ENCODE measurements around the gene SLC4A8.

DNA sequence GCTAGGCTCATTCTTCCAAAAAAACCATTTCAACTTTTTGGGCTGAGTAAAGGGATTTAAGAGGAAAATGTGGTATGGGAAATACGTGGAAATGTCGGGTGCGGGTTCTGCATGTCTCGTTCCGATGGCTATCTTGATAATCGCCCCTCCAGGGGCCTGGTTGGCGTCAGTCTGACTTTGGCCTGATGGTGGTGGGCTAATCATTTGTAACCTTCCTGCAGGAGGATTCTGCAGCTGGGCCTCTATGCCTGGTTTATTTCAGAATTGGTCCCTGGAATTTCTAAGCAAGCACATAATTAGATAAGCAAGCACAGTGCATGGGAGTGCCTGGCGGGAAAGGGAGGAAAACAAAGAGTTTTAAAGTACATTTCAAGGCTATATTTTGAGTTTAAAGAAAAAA is 14.8 kb upstream of the SLC4A8 start:
- TF ChIP-seq SUZ12 (IDR thresholded peaks at IDR 0.05; ENCODE audit: extremely low read depth, insufficient read depth, insufficient read length): no peak
- no peak for TF ChIP-seq YY1 (IDR thresholded peaks at IDR 0.05; ENCODE audit: insufficient read depth, insufficient read length)
